Endothelial cell of umbilical vein (primary cell): Measurements from ENCODE around the gene SNAPC4. TPM values are rescaled to one million over a fixed set of nuclear protein-coding genes. Genes with fewer than 3 reads are reported as not detected.

Source experiments
- BruUV-seq: library from RNA; stranded (reverse); fragments of 400-500 nt; replicated peaks from 2 replicates; lab custom pipeline; 2021; lab: Mats Ljungman, UMichigan
- CTCF ChIA-PET: fragments of 300-600, 350-600 bp; sonication (Branson Sonifier 250); formaldehyde crosslinking; loops from one replicate; lab custom pipeline; 2021; ENCODE audit warnings: antibody characterized with exemption, inconsistent platforms; lab: Charles Lee
- POLR2A ChIA-PET: fragments of 300-600, 350-600 bp; sonication (Branson Sonifier 250); formaldehyde crosslinking; loops from one replicate; lab custom pipeline; 2021; ENCODE audit warnings: antibody characterized with exemption, inconsistent platforms; lab: Charles Lee
- DNase-seq: peaks from one replicate; pipeline ENCODE4 v3.0.0-alpha.2; 2011; ENCODE audit warnings: low read depth, low spot score
- FAIRE-seq: peaks from 2 replicates; lab custom pipeline; 2011; peaks lifted over from hg19 to GRCh38; lab: Jason Lieb, UNC
- H2AFZ ChIP-seq: 2 replicates; pipeline ENCODE4 v1.6.0; 2012; ENCODE audit warnings: low read depth, low read length, control low read depth, inconsistent platforms
- H3K27ac ChIP-seq: 2 replicates; pipeline ENCODE4 v1.5.1; 2011; ENCODE audit warnings: low read depth, mild to moderate bottlenecking, control low read depth, low read length, moderate library complexity; ENCODE audit not compliant: insufficient read depth
- H3K27me3 ChIP-seq, 2 experiments: 2 replicates each; pipeline versions ENCODE4 v1.6.0 to v1.6.1; 2011; ENCODE audit warnings: low read length in 2 of 2, mixed read lengths in 1 of 2; ENCODE audit not compliant: control insufficient read depth in 2 of 2, insufficient read depth in 2 of 2
- H3K36me3 ChIP-seq, 2 experiments: 2 replicates in 1 of 2; 3 replicates in 1 of 2; pipeline ENCODE4 v1.5.1; 2011; ENCODE audit warnings: low read length in 2 of 2, mild to moderate bottlenecking in 1 of 2, moderate library complexity in 1 of 2; ENCODE audit not compliant: control insufficient read depth in 2 of 2, insufficient read depth in 2 of 2; ENCODE audit errors: extremely low read depth in 1 of 2
- H3K4me1 ChIP-seq: 3 replicates; pipeline ENCODE4 v1.5.1; 2011; ENCODE audit warnings: mild to moderate bottlenecking, low read length; ENCODE audit not compliant: control insufficient read depth, insufficient read depth; ENCODE audit errors: extremely low read depth
- H3K4me2 ChIP-seq: 2 replicates; pipeline ENCODE4 v1.6.1; 2011; ENCODE audit warnings: low read length, control low read depth, mixed read lengths; ENCODE audit not compliant: insufficient read depth
- H3K4me3 ChIP-seq, 3 experiments: fragments of 200-600 bp in 1 of 3; sonication (generic), shearing (Covaris generic) in 1 of 3; replicated peaks in 1 of 3; 2 replicates each; pipeline ENCODE4 v1.5.1; 2011 to 2016; ENCODE audit warnings: control low read depth in 3 of 3, low read length in 3 of 3, mild to moderate bottlenecking in 2 of 3, inconsistent platforms in 1 of 3, low read depth in 1 of 3, moderate library complexity in 1 of 3; ENCODE audit not compliant: insufficient read depth in 1 of 3
- H3K79me2 ChIP-seq: 2 replicates; pipeline ENCODE4 v1.6.0; 2012; ENCODE audit warnings: low read length, inconsistent platforms; ENCODE audit not compliant: control insufficient read depth, insufficient read depth
- H3K9ac ChIP-seq: replicated peaks from 2 replicates; pipeline ENCODE3; 2011; ENCODE audit warnings: low read length, control low read depth; ENCODE audit not compliant: insufficient read depth; ENCODE audit errors: extremely low read depth
- H3K9me1 ChIP-seq: replicated peaks from 3 replicates; pipeline ENCODE4 v1.6.0; 2011; ENCODE audit warnings: mild to moderate bottlenecking, low read length; ENCODE audit not compliant: control insufficient read depth, insufficient read depth; ENCODE audit errors: extremely low read depth
- H3K9me3 ChIP-seq: replicated peaks from 2 replicates; pipeline ENCODE4 v1.5.1; 2012; ENCODE audit warnings: low read length, inconsistent platforms; ENCODE audit not compliant: control insufficient read depth, insufficient read depth
- H4K20me1 ChIP-seq: replicated peaks from 2 replicates; pipeline ENCODE3; 2011; ENCODE audit warnings: mild to moderate bottlenecking, low read length; ENCODE audit not compliant: control insufficient read depth, insufficient read depth; ENCODE audit errors: extremely low read depth
- EZH2 ChIP-seq: IDR thresholded peaks from 2 replicates; pipeline ENCODE4 v1.6.1; 2012; ENCODE audit warnings: borderline replicate concordance, low read depth, mild to moderate bottlenecking, moderate library complexity, low read length, inconsistent platforms; ENCODE audit not compliant: severe bottlenecking
- FOS ChIP-seq: IDR thresholded peaks from 2 replicates; pipeline ENCODE4 v1.6.1; 2011; ENCODE audit warnings: mild to moderate bottlenecking, low read length, moderate library complexity, borderline replicate concordance; ENCODE audit not compliant: insufficient read depth
- GATA2 ChIP-seq: IDR thresholded peaks from 2 replicates; pipeline ENCODE4 v1.7.0; 2011; ENCODE audit warnings: low read depth, mild to moderate bottlenecking, moderate library complexity, mixed read lengths, low read length; ENCODE audit not compliant: insufficient read length, insufficient read depth
- JUN ChIP-seq: IDR thresholded peaks from 2 replicates; pipeline ENCODE4 v1.6.1; 2011; ENCODE audit warnings: borderline replicate concordance, low read depth; ENCODE audit not compliant: insufficient read length, insufficient read depth
- MYC ChIP-seq: IDR thresholded peaks from one replicate; pipeline ENCODE4 v1.6.1; 2011; ENCODE audit warnings: mild to moderate bottlenecking, low read depth, low read length
- POLR2A ChIP-seq: IDR thresholded peaks from 2 replicates; pipeline ENCODE4 v1.6.1; 2012; ENCODE audit warnings: low read depth, mild to moderate bottlenecking, control low read depth, low read length
- POLR2AphosphoS5 ChIP-seq: IDR thresholded peaks from 2 replicates; pipeline ENCODE4 v1.6.1; 2012; ENCODE audit warnings: low read depth, mild to moderate bottlenecking, control low read depth, low read length, moderate library complexity; ENCODE audit not compliant: insufficient read depth
- dilution Hi-C: fragments of 300-500 bp; cut with MboI; formaldehyde crosslinking; loops from one replicate; pipeline ENCODE4 v1.15.0; 2019; ENCODE audit warnings: low sequenced_read_pairs; ENCODE audit not compliant: extremely low pct_ligation_motif_present
- intact Hi-C: fragments of 100-400 bp; cut with micrococcal nuclease; formaldehyde crosslinking; loops from one replicate; pipeline ENCODE4 v1.10.0; 2022
- polyA plus RNA-seq, 4 experiments: library from polyadenylated mRNA; depleted of rRNA in 3 of 4; stranded (reverse) in 3 of 4; unstranded in 1 of 4; fragments of >200 nt; gene quantifications; 2 replicates each; pipeline versions ENCODE4 v1.2.1 to v1.2.3, GENCODE V29; 2011 to 2012; ENCODE audit warnings: missing spikeins in 1 of 4
- total RNA-seq: library from RNA; stranded (reverse); gene quantifications from 2 replicates; pipeline ENCODE4 v1.2.3, GENCODE V29; 2021
- TF ChIP-seq, protein P1 (sequence below): IDR thresholded peaks from 2 replicates; pipeline ENCODE4 v1.6.1; 2011; ENCODE audit not compliant: insufficient read depth, insufficient read length
- TF ChIP-seq, protein P2 (sequence below), 2 donors: IDR thresholded peaks; 1 replicate in 1 of 2; 2 replicates in 1 of 2; pipeline ENCODE4 v1.5.1; 2011; ENCODE audit warnings: low read length in 2 of 2, mild to moderate bottlenecking in 2 of 2, moderate library complexity in 2 of 2, control low read depth in 1 of 2, inconsistent platforms in 1 of 2, low read depth in 1 of 2; ENCODE audit not compliant: insufficient read depth in 1 of 2; ENCODE audit errors: extremely low read depth in 1 of 2

The SNAPC4 gene
- total and polyA plus RNA-seq, 2 donors (not counting 3 experiments of a cell fraction or from before 2014, with no cell fraction given): 6.7 to 17.5 TPM

DNA sequence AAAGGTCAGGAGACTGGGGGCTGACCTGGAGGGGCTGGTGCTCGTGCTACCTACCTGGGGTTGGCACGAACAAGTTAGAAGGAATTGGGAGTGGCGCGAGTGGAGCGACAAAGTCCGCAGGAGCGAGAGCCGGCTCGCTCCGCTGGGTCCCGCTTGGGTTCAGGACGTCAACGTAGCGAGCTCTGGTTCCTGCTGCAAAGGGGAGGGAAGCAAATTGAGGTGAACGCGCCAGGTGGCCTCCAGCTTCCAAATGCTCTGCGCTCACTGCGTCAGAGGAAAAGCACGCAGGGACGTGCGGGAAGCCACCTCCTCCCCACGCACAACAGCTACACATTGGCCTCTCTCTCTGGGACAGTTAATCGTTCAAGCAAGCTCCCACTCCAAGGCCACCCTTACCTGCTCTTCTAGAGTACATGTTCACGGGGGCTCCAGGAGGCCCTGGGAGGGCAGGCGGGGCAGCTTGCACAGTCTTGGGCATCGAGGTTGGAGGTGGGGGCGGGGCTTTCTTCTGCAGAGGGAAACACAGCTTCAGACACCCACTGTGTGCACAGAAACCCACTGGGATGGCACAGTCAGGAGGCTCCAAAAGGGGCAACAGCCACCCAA is 47.3 kb upstream of the SNAPC4 start:
- Histone ChIP-seq H3K4me3 (no peak overlapping the region), H3K9me1 (no peaks in the 10 kb centered on the region), H3K36me3 (peaks cover 16 to 65% of the 10 kb centered on the region in 2 experiments), H3K9me3 (no peaks in the 10 kb centered on the region), H3K27me3 (no peaks in the 10 kb centered on the region), H3K27ac (no peak overlapping the region), H3K4me2 (no peak overlapping the region), H3K9ac (no peak overlapping the region), H2AFZ (no peak overlapping the region), H3K79me2 (no peaks in the 10 kb centered on the region), H3K4me1 (no peaks in the 10 kb centered on the region), H4K20me1 (no peaks in the 10 kb centered on the region)
- DNase-seq (no peak), FAIRE-seq (no peak)
- BruUV-seq: TSS peak; percentile 28
- dilution Hi-C loops: no loop called here
- TF ChIP-seq GATA2 (no peak), FOS (no peak), POLR2AphosphoS5 (no peak), POLR2A (no peak), EZH2 (no peak), JUN (no peak), MYC (no peak)
- TF ChIP-seq, protein P1, sequence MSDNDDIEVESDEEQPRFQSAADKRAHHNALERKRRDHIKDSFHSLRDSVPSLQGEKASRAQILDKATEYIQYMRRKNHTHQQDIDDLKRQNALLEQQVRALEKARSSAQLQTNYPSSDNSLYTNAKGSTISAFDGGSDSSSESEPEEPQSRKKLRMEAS: no peak
- TF ChIP-seq, protein P2, sequence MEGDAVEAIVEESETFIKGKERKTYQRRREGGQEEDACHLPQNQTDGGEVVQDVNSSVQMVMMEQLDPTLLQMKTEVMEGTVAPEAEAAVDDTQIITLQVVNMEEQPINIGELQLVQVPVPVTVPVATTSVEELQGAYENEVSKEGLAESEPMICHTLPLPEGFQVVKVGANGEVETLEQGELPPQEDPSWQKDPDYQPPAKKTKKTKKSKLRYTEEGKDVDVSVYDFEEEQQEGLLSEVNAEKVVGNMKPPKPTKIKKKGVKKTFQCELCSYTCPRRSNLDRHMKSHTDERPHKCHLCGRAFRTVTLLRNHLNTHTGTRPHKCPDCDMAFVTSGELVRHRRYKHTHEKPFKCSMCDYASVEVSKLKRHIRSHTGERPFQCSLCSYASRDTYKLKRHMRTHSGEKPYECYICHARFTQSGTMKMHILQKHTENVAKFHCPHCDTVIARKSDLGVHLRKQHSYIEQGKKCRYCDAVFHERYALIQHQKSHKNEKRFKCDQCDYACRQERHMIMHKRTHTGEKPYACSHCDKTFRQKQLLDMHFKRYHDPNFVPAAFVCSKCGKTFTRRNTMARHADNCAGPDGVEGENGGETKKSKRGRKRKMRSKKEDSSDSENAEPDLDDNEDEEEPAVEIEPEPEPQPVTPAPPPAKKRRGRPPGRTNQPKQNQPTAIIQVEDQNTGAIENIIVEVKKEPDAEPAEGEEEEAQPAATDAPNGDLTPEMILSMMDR (IDR thresholded peaks at IDR 0.05; ENCODE audit: extremely low read depth in 1 of 2, insufficient read depth in 1 of 2, low read depth in 1 of 2, low read length in 2 of 2): no peak
- CTCF ChIA-PET: no interaction called here
- intact Hi-C loops: no loop called here
- POLR2A ChIA-PET: no interaction called here
